ENCODE measurements around the gene FKBP1B.
A peak's percentile ranks its signal among the peaks of the same experiment; 100 is the strongest.
"Not testable (repeated sequence)": the region's sequence is repeated elsewhere in the genome, so short reads cannot be mapped to it uniquely, and the experiment has no call there.

Gene FKBP1B

DNA sequence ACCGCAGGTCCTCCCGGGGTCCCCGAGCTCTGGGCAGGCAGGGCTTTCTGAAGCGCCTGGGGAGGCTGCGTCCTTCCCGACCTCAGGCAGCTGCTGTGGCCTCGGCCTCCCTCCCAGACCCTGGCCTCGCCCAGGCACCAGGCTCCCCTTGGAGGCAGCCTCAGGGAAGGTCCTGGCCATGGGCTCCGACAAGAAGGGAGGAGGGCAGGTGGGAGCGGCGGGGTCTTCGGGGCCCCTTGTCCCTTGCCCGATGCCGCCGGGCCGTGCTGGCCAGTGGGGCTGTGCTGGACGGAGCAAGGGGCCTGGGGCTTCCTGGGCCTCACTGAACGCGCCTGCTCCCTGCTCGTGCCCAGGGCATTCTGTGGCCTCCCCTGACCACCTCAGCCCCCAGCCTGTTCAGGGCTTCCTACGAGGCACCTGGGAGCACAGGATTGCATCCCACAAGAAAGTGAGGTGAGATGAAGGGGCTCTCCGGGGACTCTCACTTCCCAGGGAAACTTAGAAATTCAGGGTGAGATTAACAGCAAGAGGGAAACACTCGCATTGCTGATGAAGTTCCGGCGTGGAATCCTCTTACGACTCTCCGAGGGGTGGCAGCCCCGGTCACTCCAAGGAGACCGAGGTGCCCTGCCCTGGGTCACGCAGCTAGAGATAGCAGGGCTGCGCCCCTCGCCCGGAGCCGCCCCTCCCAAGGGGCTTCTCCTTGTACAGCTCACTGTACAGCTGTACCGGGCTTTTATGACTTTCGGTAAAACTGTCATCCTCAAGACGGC, 38.9 kb upstream of the FKBP1B start:
- Histone ChIP-seq H2BK15ac (replicated peaks; ENCODE audit: low read depth) (no peak overlapping the region), H3K4me1 (ENCODE audit: control insufficient read depth, low read depth, low read length) (no peaks in the 10 kb centered on the region), H4K8ac (ENCODE audit: low read depth, low read length) (peak overlapping the region; percentile 77), H3K36me3 (ENCODE audit: control insufficient read depth, insufficient read depth, low read length) (no peaks in the 10 kb centered on the region), H2BK120ac (ENCODE audit: low read depth, low read length) (no peak overlapping the region), H2BK5ac (ENCODE audit: low read length) (no peak overlapping the region), H3K4me2 (ENCODE audit: low read length) (peak overlapping the region; percentile 70), H3K4me3 (ENCODE audit: low read length) (no peak overlapping the region), H3K27ac (ENCODE audit: low read depth, low read length) (no peak overlapping the region), H3K27me3 (ENCODE audit: insufficient read depth, low read length, poor library complexity) (no peaks in the 10 kb centered on the region), H2AK5ac (ENCODE audit: low read length) (no peak overlapping the region), H3K56ac (ENCODE audit: low read length) (peak overlapping the region; percentile 90), H3K18ac (ENCODE audit: low read length) (peak overlapping the region; percentile 43), H3K79me1 (ENCODE audit: low read length) (no peaks in the 10 kb centered on the region), H3K23ac (ENCODE audit: low read length) (peak overlapping the region; percentile 97), H3K79me2 (ENCODE audit: control insufficient read depth, insufficient read depth, low read length) (no peaks in the 10 kb centered on the region), H3K4ac (ENCODE audit: low read depth, low read length) (no peak overlapping the region), H4K5ac (ENCODE audit: low read length) (no peak overlapping the region), H3K9ac (ENCODE audit: low read length) (peak overlapping the region; percentile 69)
- DNase-seq: no peak
- no CpG with 5 or more reads among the region's 37 CpGs for WGBS (ENCODE audit: extremely low coverage, insufficient coverage, low lambda C conversion rate)

DNA sequence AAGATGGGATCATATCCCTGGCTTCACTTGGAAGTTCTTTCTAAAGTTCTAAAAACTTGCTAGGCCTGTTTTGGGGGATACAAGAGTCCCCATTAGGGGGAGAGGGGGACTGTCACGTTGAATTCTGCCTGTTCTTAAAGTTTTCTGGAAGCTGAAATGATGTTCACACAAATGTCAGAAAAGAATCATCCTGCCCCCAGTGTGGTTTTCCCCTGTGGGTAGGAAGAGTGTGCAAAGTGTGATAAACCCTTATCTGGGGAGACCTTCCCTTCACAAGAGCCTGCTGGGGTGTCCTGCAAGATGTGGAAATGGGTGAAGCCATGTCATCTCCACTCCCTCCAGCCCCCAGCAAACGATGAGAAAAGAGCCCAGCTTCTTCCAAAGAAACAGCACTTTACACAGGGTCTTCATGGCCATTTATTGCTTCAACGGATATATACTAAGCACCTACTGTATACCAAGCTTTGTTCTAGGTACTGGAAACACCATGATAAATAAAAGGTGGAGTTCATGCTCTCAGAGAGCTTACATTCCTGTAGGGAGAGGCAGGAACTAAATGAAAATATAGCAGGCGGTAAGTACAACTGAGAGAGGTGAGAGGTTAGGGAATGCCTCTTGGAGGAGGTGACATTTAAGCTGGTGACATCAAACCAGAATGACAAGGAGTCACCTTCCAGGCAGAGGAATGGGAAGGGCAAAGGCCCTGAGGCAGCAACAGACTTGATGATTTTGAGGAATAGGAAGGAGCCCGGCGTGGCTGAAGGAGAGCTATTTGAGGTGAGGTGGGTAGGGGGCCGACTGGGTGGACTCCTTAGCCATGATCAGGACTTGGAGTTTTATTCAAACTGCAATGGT, 38.1 kb upstream of the FKBP1B start:
- Histone ChIP-seq H3K79me2 (ENCODE audit: control insufficient read depth, insufficient read depth, low read length) (no peaks in the 10 kb centered on the region), H3K4me2 (ENCODE audit: low read length) (no peak overlapping the region), H2AK5ac (ENCODE audit: low read length) (no peak overlapping the region), H3K18ac (ENCODE audit: low read length) (no peak overlapping the region), H3K9ac (ENCODE audit: low read length) (no peak overlapping the region), H4K8ac (ENCODE audit: low read depth, low read length) (no peak overlapping the region), H4K5ac (ENCODE audit: low read length) (no peak overlapping the region), H3K23ac (ENCODE audit: low read length) (no peak overlapping the region), H2BK120ac (ENCODE audit: low read depth, low read length) (no peak overlapping the region), H2BK5ac (ENCODE audit: low read length) (no peak overlapping the region), H3K27me3 (ENCODE audit: insufficient read depth, low read length, poor library complexity) (no peaks in the 10 kb centered on the region), H3K79me1 (ENCODE audit: low read length) (no peaks in the 10 kb centered on the region), H3K27ac (ENCODE audit: low read depth, low read length) (no peak overlapping the region), H3K4ac (ENCODE audit: low read depth, low read length) (no peak overlapping the region), H3K4me1 (ENCODE audit: control insufficient read depth, low read depth, low read length) (no peaks in the 10 kb centered on the region), H3K36me3 (ENCODE audit: control insufficient read depth, insufficient read depth, low read length) (no peaks in the 10 kb centered on the region), H3K4me3 (ENCODE audit: low read length) (no peak overlapping the region), H3K56ac (ENCODE audit: low read length) (no peak overlapping the region), H2BK15ac (replicated peaks; ENCODE audit: low read depth) (no peak overlapping the region)
- WGBS (ENCODE audit: extremely low coverage, insufficient coverage, low lambda C conversion rate): no CpG with 5 or more reads among the region's 7 CpGs
- no peak for DNase-seq

DNA sequence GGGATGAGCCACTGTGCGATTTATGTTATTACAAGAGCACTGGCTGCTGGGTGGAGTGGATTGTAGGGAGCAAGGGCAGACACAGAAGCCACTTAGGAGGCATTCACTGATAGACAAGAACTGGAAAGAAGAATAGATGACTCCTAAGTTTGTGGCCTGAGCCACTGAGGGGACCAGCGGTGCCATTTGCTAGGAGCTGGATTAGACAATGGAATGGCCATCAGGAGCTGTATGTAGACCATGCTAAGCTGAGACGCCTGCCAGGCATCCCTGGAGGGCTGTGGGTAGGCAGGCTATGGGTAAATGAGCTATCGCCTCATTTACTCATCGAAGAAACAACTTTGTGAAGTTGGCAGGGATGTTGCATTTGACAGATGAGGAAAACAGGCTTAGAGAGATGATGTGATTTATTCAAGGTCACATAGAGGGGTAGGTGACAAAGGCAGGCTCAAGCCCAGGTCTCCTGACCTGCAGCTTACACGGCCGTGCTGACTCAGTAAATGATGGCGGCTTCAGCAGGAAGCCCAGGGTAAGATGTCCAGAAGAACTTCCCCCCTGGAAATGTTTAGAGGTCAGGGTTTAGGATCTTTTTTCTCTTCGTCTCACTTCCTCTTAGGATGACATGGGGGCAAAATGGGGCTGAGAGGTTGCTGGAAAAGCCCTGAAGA, 36.9 kb upstream of the FKBP1B start:
- Histone ChIP-seq H2BK120ac (ENCODE audit: low read depth, low read length) (no peak overlapping the region), H3K18ac (ENCODE audit: low read length) (no peak overlapping the region), H2BK5ac (ENCODE audit: low read length) (no peak overlapping the region), H4K5ac (ENCODE audit: low read length) (no peak overlapping the region), H3K4me1 (ENCODE audit: control insufficient read depth, low read depth, low read length) (no peaks in the 10 kb centered on the region), H3K79me1 (ENCODE audit: low read length) (no peaks in the 10 kb centered on the region), H2BK15ac (replicated peaks; ENCODE audit: low read depth) (no peak overlapping the region), H3K27me3 (ENCODE audit: insufficient read depth, low read length, poor library complexity) (no peaks in the 10 kb centered on the region), H3K9ac (ENCODE audit: low read length) (no peak overlapping the region), H4K8ac (ENCODE audit: low read depth, low read length) (no peak overlapping the region), H3K79me2 (ENCODE audit: control insufficient read depth, insufficient read depth, low read length) (no peaks in the 10 kb centered on the region), H3K23ac (ENCODE audit: low read length) (no peak overlapping the region), H3K56ac (ENCODE audit: low read length) (no peak overlapping the region), H3K4me3 (ENCODE audit: low read length) (no peak overlapping the region), H3K36me3 (ENCODE audit: control insufficient read depth, insufficient read depth, low read length) (no peaks in the 10 kb centered on the region), H3K4me2 (ENCODE audit: low read length) (no peak overlapping the region), H3K27ac (ENCODE audit: low read depth, low read length) (no peak overlapping the region), H3K4ac (ENCODE audit: low read depth, low read length) (no peak overlapping the region), H2AK5ac (ENCODE audit: low read length) (no peak overlapping the region)
- WGBS (ENCODE audit: extremely low coverage, insufficient coverage, low lambda C conversion rate): no CpG with 5 or more reads among the region's 9 CpGs
- no peak for DNase-seq

DNA sequence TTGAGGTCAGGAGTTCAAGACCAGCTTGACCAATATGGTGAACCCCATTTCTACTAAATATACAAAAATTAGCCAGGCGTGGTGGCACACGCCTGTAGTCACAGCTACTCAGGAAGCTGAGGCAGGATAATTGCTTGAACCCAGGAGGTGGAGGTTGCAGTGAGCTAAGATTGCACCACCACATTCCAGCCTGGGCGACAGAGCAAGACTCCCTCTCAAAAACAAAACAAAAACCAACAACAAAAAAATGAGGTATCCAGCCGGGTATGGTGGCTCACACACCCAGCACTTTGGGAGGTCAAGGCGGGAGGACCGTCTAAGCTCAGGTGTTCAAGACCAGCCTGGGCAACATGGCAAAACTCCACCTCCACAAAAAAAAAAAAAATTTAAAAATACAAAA, 34.6 kb upstream of the FKBP1B start:
- H3K4ac ChIP-seq (ENCODE audit: low read depth, low read length); H3K27ac ChIP-seq (ENCODE audit: low read depth, low read length); H3K9ac ChIP-seq (ENCODE audit: low read length); H3K4me3 ChIP-seq (ENCODE audit: low read length); H3K4me2 ChIP-seq (ENCODE audit: low read length); H4K5ac ChIP-seq (ENCODE audit: low read length); H3K79me1 ChIP-seq (ENCODE audit: low read length); H3K18ac ChIP-seq (ENCODE audit: low read length); H3K23ac ChIP-seq (ENCODE audit: low read length); H2BK5ac ChIP-seq (ENCODE audit: low read length); H3K4me1 ChIP-seq (ENCODE audit: control insufficient read depth, low read depth, low read length); H4K8ac ChIP-seq (ENCODE audit: low read depth, low read length); DNase-seq; H2BK15ac ChIP-seq (replicated peaks; ENCODE audit: low read depth); H3K56ac ChIP-seq (ENCODE audit: low read length); H3K27me3 ChIP-seq (ENCODE audit: insufficient read depth, low read length, poor library complexity); H3K79me2 ChIP-seq (ENCODE audit: control insufficient read depth, insufficient read depth, low read length); H2AK5ac ChIP-seq (ENCODE audit: low read length); H3K36me3 ChIP-seq (ENCODE audit: control insufficient read depth, insufficient read depth, low read length); H2BK120ac ChIP-seq (ENCODE audit: low read depth, low read length): not testable (repeated sequence)
- WGBS (ENCODE audit: extremely low coverage, insufficient coverage, low lambda C conversion rate): no CpG with 5 or more reads among the region's 6 CpGs

DNA sequence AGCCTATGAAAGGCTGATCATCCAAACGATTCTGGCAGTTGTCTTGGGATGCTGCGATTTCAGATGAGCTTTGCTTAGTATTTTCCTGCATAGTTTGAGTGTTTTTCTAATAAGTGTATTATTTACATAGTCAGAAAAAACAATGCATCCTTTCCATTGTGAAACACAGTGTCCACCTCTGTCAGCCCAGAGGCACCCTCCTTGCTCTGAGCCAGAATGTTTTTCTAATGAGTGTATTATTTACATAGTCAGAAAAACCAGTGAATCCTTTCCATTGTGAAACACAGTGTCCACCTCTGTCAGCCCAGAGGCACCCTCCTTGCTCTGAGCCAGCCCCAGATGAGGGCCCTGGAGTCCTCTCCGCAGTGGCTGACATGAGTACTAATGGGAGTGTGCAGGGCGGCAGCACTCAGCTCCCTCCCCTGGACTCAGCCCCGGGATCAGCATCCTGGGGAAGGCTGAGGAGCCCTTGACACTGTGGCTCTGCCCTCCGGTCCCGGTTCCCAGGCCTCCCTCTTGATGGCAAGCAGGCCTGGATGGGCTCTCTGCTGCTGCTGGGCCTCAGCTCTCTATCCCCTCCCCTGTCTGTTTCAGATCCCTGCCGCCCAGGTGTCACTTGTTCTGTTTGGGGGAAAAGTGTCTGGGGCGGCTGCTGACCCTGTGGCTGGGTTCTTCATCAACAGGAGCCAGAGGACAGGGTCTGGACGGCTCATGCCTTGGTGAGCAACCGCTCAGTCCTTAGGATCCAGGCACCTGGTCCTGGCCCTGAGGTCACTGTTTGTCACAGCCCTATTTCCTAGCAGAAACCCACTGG, 33.8 kb upstream of the FKBP1B start:
- no peaks in the 10 kb centered on the region for H3K4me1 ChIP-seq (ENCODE audit: control insufficient read depth, low read depth, low read length)
- no peak overlapping the region for H3K9ac ChIP-seq (ENCODE audit: low read length)
- no peak overlapping the region for H2AK5ac ChIP-seq (ENCODE audit: low read length)
- DNase-seq: no peak
- H4K5ac ChIP-seq (ENCODE audit: low read length): no peak overlapping the region
- no peaks in the 10 kb centered on the region for H3K79me2 ChIP-seq (ENCODE audit: control insufficient read depth, insufficient read depth, low read length)
- no peak overlapping the region for H3K23ac ChIP-seq (ENCODE audit: low read length)
- H3K56ac ChIP-seq (ENCODE audit: low read length): no peak overlapping the region
- H2BK15ac ChIP-seq (replicated peaks; ENCODE audit: low read depth): no peak overlapping the region
- H3K18ac ChIP-seq (ENCODE audit: low read length): no peak overlapping the region
- H4K8ac ChIP-seq (ENCODE audit: low read depth, low read length): no peak overlapping the region
- H3K4me3 ChIP-seq (ENCODE audit: low read length): no peak overlapping the region
- no CpG with 5 or more reads among the region's 11 CpGs for WGBS (ENCODE audit: extremely low coverage, insufficient coverage, low lambda C conversion rate)
- no peak overlapping the region for H3K27ac ChIP-seq (ENCODE audit: low read depth, low read length)
- no peak overlapping the region for H3K4ac ChIP-seq (ENCODE audit: low read depth, low read length)
- H3K36me3 ChIP-seq (ENCODE audit: control insufficient read depth, insufficient read depth, low read length): no peaks in the 10 kb centered on the region
- H2BK120ac ChIP-seq (ENCODE audit: low read depth, low read length): no peak overlapping the region
- no peak overlapping the region for H2BK5ac ChIP-seq (ENCODE audit: low read length)
- H3K27me3 ChIP-seq (ENCODE audit: insufficient read depth, low read length, poor library complexity): no peaks in the 10 kb centered on the region
- no peaks in the 10 kb centered on the region for H3K79me1 ChIP-seq (ENCODE audit: low read length)
- H3K4me2 ChIP-seq (ENCODE audit: low read length): no peak overlapping the region
